Fibroblast of skin of left biceps (primary cell): ENCODE measurements around the gene FSD1.
"Not testable (repeated sequence)": the region's sequence is repeated elsewhere in the genome, so short reads cannot be mapped to it uniquely, and the experiment has no call there.

ENCODE experiments used
- DNase-seq, 2 experiments: peaks; one replicate each; pipeline ENCODE4 v3.0.0-alpha.2; 2013; ENCODE audit warnings: low read depth in 2 of 2

The FSD1 gene

GRCh38 chr19:4319067-4319718 is 14.8 kb downstream of the FSD1 start:
- no peak for DNase-seq

GRCh38 chr19:4320419-4320818 is 16.0 kb downstream of the FSD1 start:
- no peak for DNase-seq

GRCh38 chr19:4322942-4323665 is 18.7 kb downstream of the FSD1 start:
- no peak for DNase-seq

- no peak for DNase-seq
Measured at GRCh38 chr19:4323692-4324091, 19.3 kb downstream of the FSD1 start.

GRCh38 chr19:4324228-4324627 is 19.8 kb downstream of the FSD1 start:
- DNase-seq, result no peak

GRCh38 chr19:4326215-4326836 is 21.9 kb downstream of the FSD1 start:
- DNase-seq, result no peak

GRCh38 chr19:4326837-4327251 is 22.4 kb downstream of the FSD1 start:
- no peak for DNase-seq

GRCh38 chr19:4327252-4327876 is 23.0 kb downstream of the FSD1 start:
- peak; percentile 7 to 9 for DNase-seq

- DNase-seq, result no peak
Measured at GRCh38 chr19:4327877-4328242, 23.5 kb downstream of the FSD1 start.

- DNase-seq, result peak; percentile 90 to 91
Measured at GRCh38 chr19:4328243-4328990, 24.0 kb downstream of the FSD1 start.

GRCh38 chr19:4328991-4329681 is 24.7 kb downstream of the FSD1 start:
- not testable (repeated sequence) for DNase-seq

GRCh38 chr19:4329858-4330257 is 25.5 kb downstream of the FSD1 start:
- no peak for DNase-seq

GRCh38 chr19:4334929-4335570 is 30.7 kb downstream of the FSD1 start:
- DNase-seq, result no peak

- DNase-seq, result no peak
Measured at GRCh38 chr19:4337906-4338440, 33.6 kb downstream of the FSD1 start.

- DNase-seq, result no peak
Measured at GRCh38 chr19:4338441-4339355, 34.3 kb downstream of the FSD1 start, which contains the start of gene STAP2. STAP2 (minus strand) TSS chr19:4338827; CDS start chr19:4338753, 74 bp downstream.

- DNase-seq, result no peak
Measured at GRCh38 chr19:4342314-4342614, 37.9 kb downstream of the FSD1 start.

- peak; percentile 100 for DNase-seq
Measured at GRCh38 chr19:4342615-4343369, 38.4 kb downstream of the FSD1 start.
